ENCODE results near the gene CFAP299. TPM values are rescaled to one million over a fixed set of nuclear protein-coding genes. Genes with fewer than 3 reads are reported as not detected.

The CFAP299 gene
- total and polyA plus RNA-seq, 2 of the 13 experiments (the other 11 are each of a cell fraction or from before 2014, with no cell fraction given) = not detected

DNA sequence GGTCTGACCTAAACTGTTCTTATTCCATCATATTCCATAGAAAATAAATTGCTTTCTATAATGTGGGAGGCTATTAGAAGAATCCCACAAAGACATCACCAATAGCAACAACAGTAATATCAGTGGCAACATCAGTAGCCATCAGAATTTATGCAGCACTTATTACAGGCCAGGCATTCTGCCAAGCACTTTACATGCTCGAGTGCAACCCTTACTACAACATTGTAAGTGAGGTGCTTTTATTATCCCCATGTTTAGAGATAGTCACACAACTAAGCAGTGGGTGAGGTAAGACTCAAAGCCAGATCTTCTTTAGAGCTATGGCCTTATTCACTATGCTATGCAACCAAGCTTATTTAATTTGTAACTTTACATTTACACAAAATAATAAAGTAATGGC lies 377.9 kb downstream of the CFAP299 start:
- H4K20me1 ChIP-seq (ENCODE audit: insufficient read depth, low read length) = no peaks in the 10 kb centered on the region
- CTCF ChIA-PET (ENCODE audit: low intra/inter-chr PET ratio, low total read pairs) = no interaction called here
- H3K36me3 ChIP-seq (replicated peaks in 1 of 2; ENCODE audit: control insufficient read depth in 1 of 2, insufficient read depth in 2 of 2, low read length in 2 of 2) = no peaks in the 10 kb centered on the region
- intact Hi-C loops (cut with micrococcal nuclease; ENCODE audit: unreplicated experiment) = no loop called here
- no peak overlapping the region for H2AFZ ChIP-seq (ENCODE audit: low read length)
- H3K27ac ChIP-seq (ENCODE audit: extremely low read length, insufficient read depth, low read length) = no peak overlapping the region
- DNase-seq (ENCODE audit: low spot score) = no peak
- H3K27me3 ChIP-seq (ENCODE audit: control insufficient read depth in 1 of 2, insufficient read depth in 2 of 2, low read length in 2 of 2) = no peaks in the 10 kb centered on the region
- WGBS (ENCODE audit: low lambda C conversion rate) = 0% methylated on average over 1 of the region's 1 CpG
- H3K79me2 ChIP-seq (ENCODE audit: insufficient read depth, low read length) = no peaks in the 10 kb centered on the region
- no TSS peak for BruUV-seq (replicated peaks)
- H3K4me1 ChIP-seq (ENCODE audit: insufficient read depth, low read length) = no peaks in the 10 kb centered on the region
- H3K9ac ChIP-seq (ENCODE audit: insufficient read depth, low read depth, low read length) = no peak overlapping the region
- FAIRE-seq = no peak
- POLR2A ChIA-PET = no interaction called here
- in situ Hi-C loops (cut with HindIII; ENCODE audit: extremely low pct_ligation_motif_present, low pct_unique_long_range_greater_than_20kb) = no loop called here
- H3K9me3 ChIP-seq (ENCODE audit: low read length) = no peaks in the 10 kb centered on the region
- no peak overlapping the region for H3K4me3 ChIP-seq (replicated peaks in 1 of 3; ENCODE audit: insufficient read depth in 1 of 3, low read depth in 2 of 3, low read length in 3 of 3)
- no peak for TF ChIP-seq ZNF672 (CRISPR knock-in tag; IDR thresholded peaks at IDR 0.05)
- no peak for TF ChIP-seq CREM (IDR thresholded peaks at IDR 0.05)
- no peak for TF ChIP-seq CREM (CRISPR knock-in tag; IDR thresholded peaks at IDR 0.05)
- no peak for TF ChIP-seq CBFB (CRISPR knock-in tag; IDR thresholded peaks at IDR 0.05)
- TF ChIP-seq SMC3 (IDR thresholded peaks at IDR 0.05; ENCODE audit: low read length) = no peak
- no peak for TF ChIP-seq HDAC2 (CRISPR knock-in tag; IDR thresholded peaks at IDR 0.05)
- no peak for TF ChIP-seq ZNF75D (CRISPR knock-in tag; IDR thresholded peaks at IDR 0.05; ENCODE audit: borderline replicate concordance)
- TF ChIP-seq, protein P1, sequence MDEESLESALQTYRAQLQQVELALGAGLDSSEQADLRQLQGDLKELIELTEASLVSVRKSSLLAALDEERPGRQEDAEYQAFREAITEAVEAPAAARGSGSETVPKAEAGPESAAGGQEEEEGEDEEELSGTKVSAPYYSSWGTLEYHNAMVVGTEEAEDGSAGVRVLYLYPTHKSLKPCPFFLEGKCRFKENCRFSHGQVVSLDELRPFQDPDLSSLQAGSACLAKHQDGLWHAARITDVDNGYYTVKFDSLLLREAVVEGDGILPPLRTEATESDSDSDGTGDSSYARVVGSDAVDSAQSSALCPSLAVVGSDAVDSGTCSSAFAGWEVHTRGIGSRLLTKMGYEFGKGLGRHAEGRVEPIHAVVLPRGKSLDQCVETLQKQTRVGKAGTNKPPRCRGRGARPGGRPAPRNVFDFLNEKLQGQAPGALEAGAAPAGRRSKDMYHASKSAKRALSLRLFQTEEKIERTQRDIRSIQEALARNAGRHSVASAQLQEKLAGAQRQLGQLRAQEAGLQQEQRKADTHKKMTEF (CRISPR knock-in tag; IDR thresholded peaks at IDR 0.05) = no peak
- TF ChIP-seq ZKSCAN1 (IDR thresholded peaks at IDR 0.05; ENCODE audit: low read length) = no peak
- no peak for TF ChIP-seq ZNF790 (CRISPR knock-in tag; IDR thresholded peaks at IDR 0.05; ENCODE audit: borderline replicate concordance)
- no peak for TF ChIP-seq ISX (CRISPR knock-in tag; conservative IDR thresholded peaks at IDR 0.05)
- TF ChIP-seq ZNF317 (CRISPR knock-in tag; IDR thresholded peaks at IDR 0.05) = no peak
- TF ChIP-seq, protein P2, sequence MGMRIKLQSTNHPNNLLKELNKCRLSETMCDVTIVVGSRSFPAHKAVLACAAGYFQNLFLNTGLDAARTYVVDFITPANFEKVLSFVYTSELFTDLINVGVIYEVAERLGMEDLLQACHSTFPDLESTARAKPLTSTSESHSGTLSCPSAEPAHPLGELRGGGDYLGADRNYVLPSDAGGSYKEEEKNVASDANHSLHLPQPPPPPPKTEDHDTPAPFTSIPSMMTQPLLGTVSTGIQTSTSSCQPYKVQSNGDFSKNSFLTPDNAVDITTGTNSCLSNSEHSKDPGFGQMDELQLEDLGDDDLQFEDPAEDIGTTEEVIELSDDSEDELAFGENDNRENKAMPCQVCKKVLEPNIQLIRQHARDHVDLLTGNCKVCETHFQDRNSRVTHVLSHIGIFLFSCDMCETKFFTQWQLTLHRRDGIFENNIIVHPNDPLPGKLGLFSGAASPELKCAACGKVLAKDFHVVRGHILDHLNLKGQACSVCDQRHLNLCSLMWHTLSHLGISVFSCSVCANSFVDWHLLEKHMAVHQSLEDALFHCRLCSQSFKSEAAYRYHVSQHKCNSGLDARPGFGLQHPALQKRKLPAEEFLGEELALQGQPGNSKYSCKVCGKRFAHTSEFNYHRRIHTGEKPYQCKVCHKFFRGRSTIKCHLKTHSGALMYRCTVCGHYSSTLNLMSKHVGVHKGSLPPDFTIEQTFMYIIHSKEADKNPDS (CRISPR knock-in tag; IDR thresholded peaks at IDR 0.05) = no peak
- no peak for TF ChIP-seq SMAD9 (CRISPR knock-in tag; IDR thresholded peaks at IDR 0.05)
- ATAC-seq = no peak
- no peak overlapping the region for H3K4me2 ChIP-seq (ENCODE audit: low read depth, low read length)

Measured in HepG2 (cell line).